ENCODE measurements around the gene UQCC3.
A peak's percentile ranks its signal among the peaks of the same experiment; 100 is the strongest.

GRCh38 chr11:62689421-62690183 is 18.1 kb downstream of the UQCC3 start, which contains the start of gene LRRN4CL:
- TF ChIP-seq CTCF (IDR thresholded peaks at IDR 0.05) (no peak), POLR2AphosphoS5 (IDR thresholded peaks at IDR 0.05) (peak; percentile 13 to 56 (median 36))
